ENCODE data around the gene RABGAP1L. TPM values are rescaled to one million over a fixed set of nuclear protein-coding genes. Genes with fewer than 3 reads are reported as not detected.

Gene RABGAP1L
- total and polyA plus RNA-seq, 2 of the 8 experiments (the other 6 are each of a cell fraction or from before 2014, with no cell fraction given): 33.3 to 156 TPM

DNA sequence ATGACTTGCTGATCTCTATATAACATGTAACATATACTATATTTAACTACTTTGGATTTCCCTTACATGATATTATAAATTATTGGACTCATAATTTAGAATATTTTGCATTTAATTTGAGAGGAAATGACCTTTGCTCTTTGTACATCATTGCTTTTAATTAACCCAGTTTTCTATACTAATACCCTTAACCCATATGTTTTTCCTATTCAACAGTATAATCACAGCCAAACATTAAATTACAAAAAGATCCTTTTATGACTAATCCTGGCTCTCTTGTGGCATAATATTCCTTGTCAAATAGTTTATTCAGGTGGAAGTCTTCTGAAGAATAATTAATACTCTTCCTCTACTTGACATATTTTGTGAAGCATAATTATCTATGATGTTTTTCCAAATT, 232.4 kb downstream of the RABGAP1L start (continued):
- TF ChIP-seq CREB1 (IDR thresholded peaks at IDR 0.05) (no peak), HDAC6 (IDR thresholded peaks at IDR 0.05; ENCODE audit: low read depth, low read length) (no peak), TAF7 (optimal IDR thresholded peaks at IDR 0.05; ENCODE audit: borderline replicate concordance, low read depth, low read length) (no peak)

Measured in H1 (cell line).